GM21786 (cell line): ENCODE measurements around the gene KRTAP21-3.

Source experiments
- ATAC-seq: cut with Tn5 transposase; IDR thresholded peaks from one replicate; pipeline ENCODE4 v1.9.1; 2021; ENCODE audit not compliant: unreplicated experiment

Gene KRTAP21-3

GRCh38 chr21:30668776-30669175 is 49.8 kb downstream of the KRTAP21-3 start:
- ATAC-seq: no peak
